ENCODE measurements around the gene KLHDC9. TPM values are rescaled to one million over a fixed set of nuclear protein-coding genes. Genes with fewer than 3 reads are reported as not detected.

The KLHDC9 gene
- total and polyA plus RNA-seq, 3 experiments from 2014 or later, result 0.42 to 0.49 TPM; not detected in 1

GRCh38 chr1:161085165-161085564, 13.0 kb upstream of the KLHDC9 start:
- H3K4me1 Mint-ChIP-seq, result no peaks in the 10 kb centered on the region
- H3K9me3 ChIP-seq (ENCODE audit: low read length), result no peaks in the 10 kb centered on the region
- no peaks in the 10 kb centered on the region for H3K27me3 ChIP-seq (ENCODE audit: insufficient read depth, low read length, poor library complexity, severe bottlenecking)
- CTCF ChIA-PET, result interaction anchor here (1.4 to 4.0 kb wide), 2 partner anchors 13 to 14 kb away, joined by 6 to 14 read pairs; partner anchors contain the start of gene KLHDC9
- no peak for DNase-seq
- no peak overlapping the region for H3K4me3 Mint-ChIP-seq
- no peaks in the 10 kb centered on the region for H3K36me3 Mint-ChIP-seq
- no peak overlapping the region for H3K27ac ChIP-seq (ENCODE audit: low read depth, low read length)
- no peaks in the 10 kb centered on the region for H3K36me3 ChIP-seq (ENCODE audit: insufficient read depth, low read length)
- H3K27me3 Mint-ChIP-seq, result peaks cover 0 to 2% of the 10 kb centered on the region in 2 donors
- no peaks in the 10 kb centered on the region for H3K4me1 ChIP-seq (ENCODE audit: insufficient read depth, low read length)
- no peak overlapping the region for H3K4me3 ChIP-seq (ENCODE audit: low read length)
- H3K9me3 Mint-ChIP-seq, result no peaks in the 10 kb centered on the region
- H3K27ac Mint-ChIP-seq, result no peak overlapping the region
- POLR2A ChIA-PET, result interaction anchor here (0.5 kb wide), 1 partner anchor 318 kb away, joined by 7 read pairs; no protein-coding TSS in a partner anchor

- Histone ChIP-seq H3K9me3 (ENCODE audit: low read length) (no peaks in the 10 kb centered on the region), H3K4me1 (ENCODE audit: insufficient read depth, low read length) (no peaks in the 10 kb centered on the region), H3K4me3 (ENCODE audit: low read length) (no peak overlapping the region), H3K27ac (ENCODE audit: low read depth, low read length) (no peak overlapping the region), H3K36me3 (ENCODE audit: insufficient read depth, low read length) (no peaks in the 10 kb centered on the region), H3K27me3 (ENCODE audit: insufficient read depth, low read length, poor library complexity, severe bottlenecking) (no peaks in the 10 kb centered on the region)
- Mint-ChIP-seq H3K27me3 (peaks cover 0 to 1% of the 10 kb centered on the region in 2 donors), H3K9me3 (no peaks in the 10 kb centered on the region), H3K4me1 (peaks cover 0 to 2% (median 0%) of the 10 kb centered on the region in 3 donors), H3K4me3 (no peak overlapping the region), H3K27ac (no peak overlapping the region), H3K36me3 (no peaks in the 10 kb centered on the region)
- POLR2A ChIA-PET, result no interaction called here
- CTCF ChIA-PET, result interaction anchor here (1.1 to 4.0 kb wide), 2 partner anchors 11 to 90 kb away, joined by 3 to 14 read pairs; partner anchors contain the start of gene KLHDC9
- no peak for DNase-seq
Observed at GRCh38 chr1:161086457-161086856, 11.7 kb upstream of the KLHDC9 start.

GRCh38 chr1:161088587-161089110, 9.5 kb upstream of the KLHDC9 start:
- H3K36me3 ChIP-seq (ENCODE audit: insufficient read depth, low read length), result no peaks in the 10 kb centered on the region
- Mint-ChIP-seq H3K36me3 (no peaks in the 10 kb centered on the region), H3K27me3 (peaks cover 0 to 1% of the 10 kb centered on the region in 2 donors), H3K4me3 (no peak overlapping the region), H3K9me3 (no peaks in the 10 kb centered on the region), H3K4me1 (peaks cover 0 to 2% (median 0%) of the 10 kb centered on the region in 3 donors), H3K27ac (peak overlapping the region in 1 of 8 donors; percentile 88)
- ChIA-PET POLR2A (interaction anchor here (0.7 kb wide), 1 partner anchor 44 kb away, joined by 5 read pairs; no protein-coding TSS in a partner anchor), CTCF (interaction anchor here (0.9 to 1.7 kb wide), 2 partner anchors 9 to 92 kb away, joined by 3 to 4 read pairs; no protein-coding TSS in a partner anchor)
- H3K9me3 ChIP-seq (ENCODE audit: low read length), result no peaks in the 10 kb centered on the region
- no peak for DNase-seq
- H3K4me1 ChIP-seq (ENCODE audit: insufficient read depth, low read length), result no peaks in the 10 kb centered on the region
- H3K27ac ChIP-seq (ENCODE audit: low read depth, low read length), result no peak overlapping the region
- no peak overlapping the region for H3K4me3 ChIP-seq (ENCODE audit: low read length)
- no peaks in the 10 kb centered on the region for H3K27me3 ChIP-seq (ENCODE audit: insufficient read depth, low read length, poor library complexity, severe bottlenecking)

GRCh38 chr1:161089251-161089924, 8.8 kb upstream of the KLHDC9 start, which contains the start of gene NECTIN4:
Gene NECTIN4, minus strand, starts transcription at chr1:161089558. Its CDS starts 262 bp downstream, at chr1:161089296.
- Histone ChIP-seq H3K4me3 (ENCODE audit: low read length) (no peak within 1 kb of the TSS), H3K4me1 (ENCODE audit: insufficient read depth, low read length) (no peaks in the 10 kb centered on the region), H3K27ac (ENCODE audit: low read depth, low read length) (no peak within 1 kb of the TSS), H3K36me3 (ENCODE audit: insufficient read depth, low read length) (no peaks in the 10 kb centered on the region), H3K9me3 (ENCODE audit: low read length) (no peaks in the 10 kb centered on the region), H3K27me3 (ENCODE audit: insufficient read depth, low read length, poor library complexity, severe bottlenecking) (no peaks in the 10 kb centered on the region)
- Mint-ChIP-seq H3K9me3 (no peaks in the 10 kb centered on the region), H3K4me3 (no peak within 1 kb of the TSS), H3K27ac (peak within 1 kb of the TSS in 1 of 8 donors; percentile 88), H3K27me3 (peaks cover 0 to 1% of the 10 kb centered on the region in 2 donors), H3K4me1 (peaks cover 0 to 2% (median 0%) of the 10 kb centered on the region in 3 donors), H3K36me3 (no peaks in the 10 kb centered on the region)
- CTCF ChIA-PET, result interaction anchor here (0.9 to 1.7 kb wide), 2 partner anchors 8 to 93 kb away, joined by 3 to 4 read pairs; no protein-coding TSS in a partner anchor
- POLR2A ChIA-PET, result interaction anchor here (0.7 kb wide), 1 partner anchor 44 kb away, joined by 5 read pairs; no protein-coding TSS in a partner anchor
- DNase-seq, result no peak

GRCh38 chr1:161089938-161090337, 8.2 kb upstream of the KLHDC9 start:
- DNase-seq, result no peak
- no peak overlapping the region for H3K27ac Mint-ChIP-seq
- no peak overlapping the region for H3K4me3 Mint-ChIP-seq
- Histone ChIP-seq H3K4me1 (ENCODE audit: insufficient read depth, low read length) (no peaks in the 10 kb centered on the region), H3K4me3 (ENCODE audit: low read length) (no peak overlapping the region), H3K27me3 (ENCODE audit: insufficient read depth, low read length, poor library complexity, severe bottlenecking) (no peaks in the 10 kb centered on the region), H3K36me3 (ENCODE audit: insufficient read depth, low read length) (no peaks in the 10 kb centered on the region), H3K9me3 (ENCODE audit: low read length) (no peaks in the 10 kb centered on the region), H3K27ac (ENCODE audit: low read depth, low read length) (no peak overlapping the region)
- H3K9me3 Mint-ChIP-seq, result no peaks in the 10 kb centered on the region
- CTCF ChIA-PET, result interaction anchor here (1.7 kb wide), 1 partner anchor 93 kb away, joined by 4 read pairs; no protein-coding TSS in a partner anchor
- no peaks in the 10 kb centered on the region for H3K36me3 Mint-ChIP-seq
- peaks cover 0 to 1% of the 10 kb centered on the region in 2 donors for H3K27me3 Mint-ChIP-seq
- POLR2A ChIA-PET, result interaction anchor here (0.5 kb wide), 1 partner anchor 51 kb away, joined by 3 read pairs; no protein-coding TSS in a partner anchor
- H3K4me1 Mint-ChIP-seq, result peaks cover 0 to 2% (median 0%) of the 10 kb centered on the region in 3 donors

- Histone ChIP-seq H3K27ac (ENCODE audit: low read depth, low read length) (no peak overlapping the region), H3K27me3 (ENCODE audit: insufficient read depth, low read length, poor library complexity, severe bottlenecking) (no peaks in the 10 kb centered on the region), H3K4me3 (ENCODE audit: low read length) (no peak overlapping the region), H3K9me3 (ENCODE audit: low read length) (no peaks in the 10 kb centered on the region), H3K4me1 (ENCODE audit: insufficient read depth, low read length) (no peaks in the 10 kb centered on the region), H3K36me3 (ENCODE audit: insufficient read depth, low read length) (no peaks in the 10 kb centered on the region)
- DNase-seq, result peak in 1 of 5 donors; percentile 36
- POLR2A ChIA-PET, result interaction anchor here (0.5 to 0.6 kb wide), 2 partner anchors 51 to 71 kb away, joined by 3 read pairs; no protein-coding TSS in a partner anchor
- Mint-ChIP-seq H3K4me1 (peaks cover 0 to 2% (median 0%) of the 10 kb centered on the region in 3 donors), H3K4me3 (no peak overlapping the region), H3K9me3 (no peaks in the 10 kb centered on the region), H3K36me3 (no peaks in the 10 kb centered on the region), H3K27ac (peak overlapping the region in 1 of 8 donors; percentile 51), H3K27me3 (peaks cover 0 to 1% of the 10 kb centered on the region in 2 donors)
- CTCF ChIA-PET, result no interaction called here
Observed at GRCh38 chr1:161090617-161091016, 7.5 kb upstream of the KLHDC9 start.

- H3K9me3 Mint-ChIP-seq, result no peaks in the 10 kb centered on the region
- no peak overlapping the region for H3K4me3 Mint-ChIP-seq
- no peak for DNase-seq
- H3K4me1 Mint-ChIP-seq, result peaks cover 0 to 2% (median 0%) of the 10 kb centered on the region in 3 donors
- no peaks in the 10 kb centered on the region for H3K27me3 ChIP-seq (ENCODE audit: insufficient read depth, low read length, poor library complexity, severe bottlenecking)
- no peak overlapping the region for H3K4me3 ChIP-seq (ENCODE audit: low read length)
- H3K36me3 Mint-ChIP-seq, result no peaks in the 10 kb centered on the region
- no peak overlapping the region for H3K27ac ChIP-seq (ENCODE audit: low read depth, low read length)
- CTCF ChIA-PET, result no interaction called here
- no peaks in the 10 kb centered on the region for H3K4me1 ChIP-seq (ENCODE audit: insufficient read depth, low read length)
- no peaks in the 10 kb centered on the region for H3K9me3 ChIP-seq (ENCODE audit: low read length)
- no peaks in the 10 kb centered on the region for H3K36me3 ChIP-seq (ENCODE audit: insufficient read depth, low read length)
- POLR2A ChIA-PET, result interaction anchor here (0.6 kb wide), 1 partner anchor 71 kb away, joined by 3 read pairs; no protein-coding TSS in a partner anchor
- peaks cover 0 to 1% of the 10 kb centered on the region in 2 donors for H3K27me3 Mint-ChIP-seq
- H3K27ac Mint-ChIP-seq, result no peak overlapping the region
Observed at GRCh38 chr1:161091093-161091492, 7.1 kb upstream of the KLHDC9 start.

Measured in CD8-positive, alpha-beta memory T cell (primary cell).